ENCODE measurements around the gene CFAP300. TPM values are rescaled to one million over a fixed set of nuclear protein-coding genes. Genes with fewer than 3 reads are reported as not detected.
A peak's percentile ranks its signal among the peaks of the same experiment; 100 is the strongest.

CFAP300 gene
- total and polyA plus RNA-seq, 2 donors (not counting 1 experiment from before 2014, with no cell fraction given), result 6.4 to 7.9 TPM

DNA sequence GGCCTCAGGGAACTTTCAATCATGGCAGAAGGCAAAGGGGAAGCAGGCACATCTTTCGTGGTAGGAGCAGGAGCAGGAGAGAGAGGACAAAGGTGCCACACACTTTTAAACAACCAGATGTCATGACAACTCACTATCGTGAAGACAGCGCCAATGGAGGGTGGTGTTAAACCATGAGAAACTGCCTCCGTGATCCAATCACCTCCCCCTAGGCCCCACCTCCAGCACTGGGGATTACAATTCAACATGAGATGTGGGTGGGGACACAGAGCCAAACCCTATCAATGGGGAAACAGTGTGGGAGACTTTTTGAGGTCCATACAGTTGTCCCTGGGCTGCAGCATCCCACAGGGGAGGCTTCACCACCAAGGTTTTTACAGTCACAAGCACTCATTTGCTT, 41.9 kb upstream of the CFAP300 start:
- H3K4me1 ChIP-seq (ENCODE audit: control insufficient read depth, extremely low read depth, insufficient read depth, low read length), result peaks cover 7% of the 10 kb centered on the region
- TF ChIP-seq EZH2 (IDR thresholded peaks at IDR 0.05; ENCODE audit: low read length, missing control alignments), result no peak
- no peak for TF ChIP-seq CTCF (conservative IDR thresholded peaks at IDR 0.05 in 1 of 2, IDR thresholded peaks at IDR 0.05 in 1 of 2; ENCODE audit: low read depth in 1 of 2, low read length in 2 of 2)
- no peaks in the 10 kb centered on the region for H3K79me2 ChIP-seq (ENCODE audit: control insufficient read depth, insufficient read depth, low read length)
- no peaks in the 10 kb centered on the region for H3K9me3 ChIP-seq (ENCODE audit: control insufficient read depth, insufficient read depth, low read depth, low read length)
- H3K9ac ChIP-seq (ENCODE audit: insufficient read depth, low read length), result no peak overlapping the region
- H2AFZ ChIP-seq (ENCODE audit: low read length), result no peak overlapping the region
- H3K27ac ChIP-seq (ENCODE audit: insufficient read depth, low read length), result no peak overlapping the region
- no peaks in the 10 kb centered on the region for H3K36me3 ChIP-seq (ENCODE audit: control insufficient read depth, insufficient read depth, low read length)
- no peaks in the 10 kb centered on the region for H3K27me3 ChIP-seq (ENCODE audit: control insufficient read depth, insufficient read depth, low read length)
- H4K20me1 ChIP-seq (ENCODE audit: control insufficient read depth, extremely low read depth, insufficient read depth, low read length), result no peaks in the 10 kb centered on the region
- DNase-seq (ENCODE audit: low read depth in 2 of 2), result no peak
- no peak overlapping the region for H3K4me2 ChIP-seq (ENCODE audit: extremely low read depth, insufficient read depth, low read length)
- no peak overlapping the region for H3K4me3 ChIP-seq (replicated peaks in 1 of 4; ENCODE audit: control extremely low read depth in 1 of 4, insufficient read depth in 1 of 4, low read depth in 3 of 4, low read length in 4 of 4)

DNA sequence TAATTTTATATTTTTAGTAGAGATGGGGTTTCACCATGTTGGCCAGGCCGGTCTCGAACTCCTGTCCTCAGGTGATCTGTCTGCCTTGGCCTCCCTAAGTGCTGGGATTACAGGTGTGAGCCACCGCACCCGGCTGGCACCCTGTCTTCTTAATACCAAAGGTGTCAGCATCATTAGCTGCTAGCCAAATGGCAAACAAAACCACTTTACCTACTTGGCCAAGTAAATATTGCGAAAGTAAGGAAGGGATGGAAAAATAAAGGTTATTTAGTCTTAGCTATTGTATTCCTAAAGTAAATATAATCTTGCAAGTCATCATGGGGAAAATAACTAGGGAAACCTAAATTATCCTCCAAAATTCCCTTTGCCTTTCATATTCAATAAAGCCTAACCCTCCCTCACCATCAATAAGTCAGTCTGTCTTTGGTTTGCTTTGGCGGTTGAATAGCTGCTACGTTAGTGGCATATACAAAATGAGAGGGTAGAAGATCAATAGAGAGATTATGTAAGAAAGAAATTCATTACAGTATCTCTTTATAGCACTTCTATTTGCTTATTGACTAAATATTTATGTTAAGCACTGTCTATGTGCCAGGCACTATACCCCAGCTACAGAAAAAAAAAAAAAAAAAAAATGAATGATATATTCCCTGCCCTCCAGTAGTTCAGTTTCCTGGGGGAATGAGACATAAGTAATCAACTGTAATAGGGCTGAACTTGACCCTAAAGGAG, 40.2 kb upstream of the CFAP300 start:
- no peaks in the 10 kb centered on the region for H3K9me3 ChIP-seq (ENCODE audit: control insufficient read depth, insufficient read depth, low read depth, low read length)
- H4K20me1 ChIP-seq (ENCODE audit: control insufficient read depth, extremely low read depth, insufficient read depth, low read length), result no peaks in the 10 kb centered on the region
- H3K4me1 ChIP-seq (ENCODE audit: control insufficient read depth, extremely low read depth, insufficient read depth, low read length), result peaks cover 18% of the 10 kb centered on the region
- H3K9ac ChIP-seq (ENCODE audit: insufficient read depth, low read length), result no peak overlapping the region
- H3K36me3 ChIP-seq (ENCODE audit: control insufficient read depth, insufficient read depth, low read length), result no peaks in the 10 kb centered on the region
- no peak overlapping the region for H3K27ac ChIP-seq (ENCODE audit: insufficient read depth, low read length)
- H3K79me2 ChIP-seq (ENCODE audit: control insufficient read depth, insufficient read depth, low read length), result no peaks in the 10 kb centered on the region
- H3K4me2 ChIP-seq (ENCODE audit: extremely low read depth, insufficient read depth, low read length), result no peak overlapping the region
- no peaks in the 10 kb centered on the region for H3K27me3 ChIP-seq (ENCODE audit: control insufficient read depth, insufficient read depth, low read length)
- TF ChIP-seq CTCF (conservative IDR thresholded peaks at IDR 0.05 in 1 of 2, IDR thresholded peaks at IDR 0.05 in 1 of 2; ENCODE audit: low read depth in 1 of 2, low read length in 2 of 2) (no peak), EZH2 (IDR thresholded peaks at IDR 0.05; ENCODE audit: low read length, missing control alignments) (no peak)
- H2AFZ ChIP-seq (ENCODE audit: low read length), result no peak overlapping the region
- no peak overlapping the region for H3K4me3 ChIP-seq (replicated peaks in 1 of 4; ENCODE audit: control extremely low read depth in 1 of 4, insufficient read depth in 1 of 4, low read depth in 3 of 4, low read length in 4 of 4)
- DNase-seq (ENCODE audit: low read depth in 2 of 2), result no peak

- H3K79me2 ChIP-seq (ENCODE audit: control insufficient read depth, insufficient read depth, low read length), result no peaks in the 10 kb centered on the region
- no peaks in the 10 kb centered on the region for H4K20me1 ChIP-seq (ENCODE audit: control insufficient read depth, extremely low read depth, insufficient read depth, low read length)
- TF ChIP-seq EZH2 (IDR thresholded peaks at IDR 0.05; ENCODE audit: low read length, missing control alignments), result no peak
- TF ChIP-seq CTCF (conservative IDR thresholded peaks at IDR 0.05 in 1 of 2, IDR thresholded peaks at IDR 0.05 in 1 of 2; ENCODE audit: low read depth in 1 of 2, low read length in 2 of 2), result peak in 1 of 2 donors; percentile 31
- DNase-seq (ENCODE audit: low read depth in 2 of 2), result peak; percentile 50 to 73
- H2AFZ ChIP-seq (ENCODE audit: low read length), result peak overlapping the region; percentile 74
- no peaks in the 10 kb centered on the region for H3K36me3 ChIP-seq (ENCODE audit: control insufficient read depth, insufficient read depth, low read length)
- H3K4me2 ChIP-seq (ENCODE audit: extremely low read depth, insufficient read depth, low read length), result peak overlapping the region; percentile 8
- no peak overlapping the region for H3K27ac ChIP-seq (ENCODE audit: insufficient read depth, low read length)
- H3K4me1 ChIP-seq (ENCODE audit: control insufficient read depth, extremely low read depth, insufficient read depth, low read length), result peaks cover 18% of the 10 kb centered on the region
- no peaks in the 10 kb centered on the region for H3K9me3 ChIP-seq (ENCODE audit: control insufficient read depth, insufficient read depth, low read depth, low read length)
- no peaks in the 10 kb centered on the region for H3K27me3 ChIP-seq (ENCODE audit: control insufficient read depth, insufficient read depth, low read length)
- no peak overlapping the region for H3K4me3 ChIP-seq (replicated peaks in 1 of 4; ENCODE audit: control extremely low read depth in 1 of 4, insufficient read depth in 1 of 4, low read depth in 3 of 4, low read length in 4 of 4)
- H3K9ac ChIP-seq (ENCODE audit: insufficient read depth, low read length), result no peak overlapping the region
Measured at GRCh38 chr11:102007567-102008437, 39.4 kb upstream of the CFAP300 start.
